Chondrocyte (in vitro differentiated cells): ENCODE data around the gene HHIPL1. TPM values are rescaled to one million over a fixed set of nuclear protein-coding genes. Genes with fewer than 3 reads are reported as not detected.
A peak's percentile ranks its signal among the peaks of the same experiment; 100 is the strongest.

Experiments used
- DNase-seq: peaks from one replicate; pipeline ENCODE4 v3.0.0; 2021; ENCODE audit warnings: mixed read lengths, low spot score
- H3K27ac Mint-ChIP-seq: one replicate; pipeline ENCODE4 v1.8.0; 2021; ENCODE audit warnings: mild to moderate bottlenecking, moderate library complexity, mixed read lengths; ENCODE audit not compliant: unreplicated experiment
- H3K27me3 Mint-ChIP-seq: 2 replicates; pipeline ENCODE4 v1.8.0; 2021; ENCODE audit warnings: low read depth, mixed read lengths
- H3K36me3 Mint-ChIP-seq: 2 replicates; pipeline ENCODE4 v1.8.0; 2021; ENCODE audit warnings: low read depth, mixed read lengths
- H3K4me1 Mint-ChIP-seq: 2 replicates; pipeline ENCODE4 v1.8.0; 2021; ENCODE audit warnings: low read depth, mild to moderate bottlenecking, mixed read lengths
- H3K4me3 Mint-ChIP-seq: one replicate; pipeline ENCODE4 v1.8.0; 2021; ENCODE audit warnings: mild to moderate bottlenecking, moderate library complexity, mixed read lengths; ENCODE audit not compliant: unreplicated experiment
- H3K9me3 Mint-ChIP-seq: 2 replicates; pipeline ENCODE4 v1.8.0; 2021; ENCODE audit warnings: low read depth, mixed read lengths
- total RNA-seq: library from RNA; stranded (reverse); gene quantifications from 3 replicates; pipeline ENCODE4 v1.2.1, GENCODE V29; 2021
- TF ChIP-seq, protein P1 (sequence below): fragments of 200-600 bp; sonication (generic); IDR thresholded peaks from 2 replicates; pipeline ENCODE4 v1.5.0; 2021; ENCODE audit warnings: antibody characterized with exemption, mild to moderate bottlenecking, moderate library complexity

HHIPL1 gene
- total RNA-seq, 1 donor from 2014 or later: 5.6 TPM

DNA sequence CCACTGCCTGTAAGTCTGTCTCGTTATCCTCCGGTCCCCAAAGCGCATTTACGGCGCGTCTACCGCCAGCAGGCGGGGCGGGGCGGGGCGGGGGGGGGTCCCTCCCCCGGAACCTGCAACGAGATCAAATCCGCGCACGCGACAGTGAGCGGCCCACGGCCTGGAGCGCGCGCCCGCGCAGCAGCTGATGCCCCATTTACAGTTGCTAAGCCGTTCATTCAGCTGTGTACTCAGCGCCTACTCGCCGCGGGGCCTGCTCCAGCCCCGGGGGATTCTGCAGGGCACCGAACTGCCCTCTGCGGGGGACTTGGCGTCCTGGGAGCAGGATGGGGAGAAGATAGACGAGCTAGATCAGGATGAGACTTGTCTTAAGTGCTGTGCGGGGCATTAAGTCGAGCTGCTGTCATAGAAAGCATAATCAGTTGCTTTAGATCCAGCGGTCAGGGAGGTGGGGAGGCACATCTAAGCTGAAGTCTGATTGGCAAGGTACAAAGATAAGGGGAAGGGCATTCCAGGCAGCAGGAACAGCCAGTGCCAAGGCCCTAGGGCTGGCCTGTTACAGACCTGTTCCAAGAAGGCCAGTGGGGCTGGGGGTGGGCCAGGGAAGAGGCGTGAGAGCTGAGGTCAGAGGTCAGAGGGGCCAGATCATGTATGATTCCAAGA, 39.5 kb upstream of the HHIPL1 start:
- Mint-ChIP-seq H3K4me3 (peak overlapping the region; percentile 77), H3K4me1 (peaks cover 24% of the 10 kb centered on the region), H3K27ac (peak overlapping the region; percentile 93), H3K9me3 (no peaks in the 10 kb centered on the region), H3K36me3 (no peaks in the 10 kb centered on the region), H3K27me3 (no peaks in the 10 kb centered on the region)
- no peak for DNase-seq
- TF ChIP-seq, protein P1, sequence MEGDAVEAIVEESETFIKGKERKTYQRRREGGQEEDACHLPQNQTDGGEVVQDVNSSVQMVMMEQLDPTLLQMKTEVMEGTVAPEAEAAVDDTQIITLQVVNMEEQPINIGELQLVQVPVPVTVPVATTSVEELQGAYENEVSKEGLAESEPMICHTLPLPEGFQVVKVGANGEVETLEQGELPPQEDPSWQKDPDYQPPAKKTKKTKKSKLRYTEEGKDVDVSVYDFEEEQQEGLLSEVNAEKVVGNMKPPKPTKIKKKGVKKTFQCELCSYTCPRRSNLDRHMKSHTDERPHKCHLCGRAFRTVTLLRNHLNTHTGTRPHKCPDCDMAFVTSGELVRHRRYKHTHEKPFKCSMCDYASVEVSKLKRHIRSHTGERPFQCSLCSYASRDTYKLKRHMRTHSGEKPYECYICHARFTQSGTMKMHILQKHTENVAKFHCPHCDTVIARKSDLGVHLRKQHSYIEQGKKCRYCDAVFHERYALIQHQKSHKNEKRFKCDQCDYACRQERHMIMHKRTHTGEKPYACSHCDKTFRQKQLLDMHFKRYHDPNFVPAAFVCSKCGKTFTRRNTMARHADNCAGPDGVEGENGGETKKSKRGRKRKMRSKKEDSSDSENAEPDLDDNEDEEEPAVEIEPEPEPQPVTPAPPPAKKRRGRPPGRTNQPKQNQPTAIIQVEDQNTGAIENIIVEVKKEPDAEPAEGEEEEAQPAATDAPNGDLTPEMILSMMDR: no peak

GRCh38 chr14:99606359-99606758, 38.6 kb upstream of the HHIPL1 start:
- DNase-seq: no peak
- H3K4me3 Mint-ChIP-seq: no peak overlapping the region
- no peak overlapping the region for H3K27ac Mint-ChIP-seq
- no peaks in the 10 kb centered on the region for H3K9me3 Mint-ChIP-seq
- TF ChIP-seq, protein P1: no peak
- H3K27me3 Mint-ChIP-seq: no peaks in the 10 kb centered on the region
- no peaks in the 10 kb centered on the region for H3K36me3 Mint-ChIP-seq
- peaks cover 20% of the 10 kb centered on the region for H3K4me1 Mint-ChIP-seq

- no peak overlapping the region for H3K27ac Mint-ChIP-seq
- no peak for DNase-seq
- H3K9me3 Mint-ChIP-seq: no peaks in the 10 kb centered on the region
- H3K4me3 Mint-ChIP-seq: no peak overlapping the region
- peaks cover 17% of the 10 kb centered on the region for H3K4me1 Mint-ChIP-seq
- H3K27me3 Mint-ChIP-seq: no peaks in the 10 kb centered on the region
- no peaks in the 10 kb centered on the region for H3K36me3 Mint-ChIP-seq
- TF ChIP-seq, protein P1: no peak
These were observed 36.3 kb upstream of the HHIPL1 start for GRCh38 chr14:99608591-99608990.

- Mint-ChIP-seq H3K9me3 (no peaks in the 10 kb centered on the region), H3K4me1 (peaks cover 17% of the 10 kb centered on the region), H3K36me3 (no peaks in the 10 kb centered on the region), H3K27ac (no peak overlapping the region), H3K4me3 (no peak overlapping the region), H3K27me3 (no peaks in the 10 kb centered on the region)
- no peak for DNase-seq
- TF ChIP-seq, protein P1: no peak
These were observed 35.4 kb upstream of the HHIPL1 start for GRCh38 chr14:99609245-99610170.

GRCh38 chr14:99611646-99612045, 33.3 kb upstream of the HHIPL1 start:
- TF ChIP-seq, protein P1: no peak
- H3K36me3 Mint-ChIP-seq: no peaks in the 10 kb centered on the region
- H3K9me3 Mint-ChIP-seq: no peaks in the 10 kb centered on the region
- H3K27ac Mint-ChIP-seq: no peak overlapping the region
- no peak overlapping the region for H3K4me3 Mint-ChIP-seq
- no peak for DNase-seq
- H3K4me1 Mint-ChIP-seq: peaks cover 21% of the 10 kb centered on the region
- H3K27me3 Mint-ChIP-seq: no peaks in the 10 kb centered on the region
